Stimulated activated CD8-positive, alpha-beta memory T cell treated with anti-CD3 and anti-CD28 coated beads, Interleukin-15, amount 100 ng/mL, for 48 hours (primary cell): ENCODE data around the gene SLF1.

Source experiments
- DNase-seq, 2 donors: peaks; one replicate each; pipeline ENCODE4 v3.0.0-alpha.2; 2020; ENCODE audit warnings: low read depth in 2 of 2

SLF1 gene

DNA sequence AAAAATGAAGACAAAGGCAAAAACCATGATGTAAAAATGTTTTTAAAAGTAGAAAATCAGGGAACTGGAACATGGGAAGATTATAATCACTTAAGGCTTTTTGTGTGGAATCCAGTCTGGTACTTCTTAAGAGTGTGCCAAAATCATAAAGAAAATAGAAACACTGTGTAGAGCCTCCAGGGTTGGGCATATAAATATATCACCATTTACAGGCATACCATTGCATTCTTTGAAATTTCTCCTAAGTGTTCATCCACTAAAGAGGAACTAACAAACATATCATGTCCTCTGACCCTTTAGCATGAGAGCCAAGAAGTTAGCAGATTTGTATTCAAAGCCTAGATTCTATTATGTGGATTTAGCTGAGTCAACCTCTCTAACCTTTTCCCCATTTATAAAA, 93.3 kb downstream of the SLF1 start:
- no peak for DNase-seq

GRCh38 chr5:94715768-94716167, 97.3 kb downstream of the SLF1 start:
- DNase-seq = no peak

- no peak for DNase-seq
Observed at GRCh38 chr5:94725142-94725541, 106.7 kb downstream of the SLF1 start.

- DNase-seq = no peak
Observed at GRCh38 chr5:94731471-94731870, 113.0 kb downstream of the SLF1 start.

- DNase-seq = no peak
Observed at GRCh38 chr5:94736498-94736897, 118.0 kb downstream of the SLF1 start.

DNA sequence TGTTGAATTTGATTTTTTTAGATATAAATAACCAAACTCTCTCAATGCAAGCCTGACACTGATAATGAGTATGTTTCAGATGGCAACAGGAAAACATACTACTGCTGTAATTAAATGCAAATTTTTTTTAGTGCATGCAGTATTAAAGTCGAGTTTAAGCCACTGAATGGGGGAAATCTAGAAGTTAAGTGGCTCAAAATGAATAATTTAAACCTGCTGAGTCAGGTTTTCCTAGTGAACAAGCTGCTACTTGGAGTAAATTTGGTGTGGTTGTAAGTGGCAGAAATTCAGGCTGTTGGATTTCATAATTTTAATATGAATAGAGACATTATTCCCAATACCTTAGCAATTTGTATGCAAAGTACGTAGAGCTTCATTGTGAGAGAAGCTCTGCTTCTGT, 121.8 kb downstream of the SLF1 start:
- no peak for DNase-seq

DNA sequence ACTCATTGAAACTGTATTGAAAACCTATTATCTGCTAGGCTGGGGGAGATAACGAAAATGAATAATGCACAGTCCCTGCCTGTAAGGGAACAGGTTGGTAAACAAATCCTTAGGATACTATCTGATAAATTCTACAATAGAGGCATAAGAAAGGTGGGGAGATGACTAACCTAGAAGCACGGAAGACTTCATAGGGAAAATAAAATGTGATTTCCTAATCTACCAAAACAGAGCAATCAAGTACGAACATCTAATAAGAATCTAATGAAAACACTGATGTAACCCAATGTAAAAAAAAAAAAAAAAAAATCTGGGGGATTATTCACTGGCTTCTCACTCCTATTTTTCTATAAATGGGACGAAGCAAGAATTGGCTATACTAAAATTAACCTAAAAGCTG, 124.4 kb downstream of the SLF1 start:
- DNase-seq = no peak

DNA sequence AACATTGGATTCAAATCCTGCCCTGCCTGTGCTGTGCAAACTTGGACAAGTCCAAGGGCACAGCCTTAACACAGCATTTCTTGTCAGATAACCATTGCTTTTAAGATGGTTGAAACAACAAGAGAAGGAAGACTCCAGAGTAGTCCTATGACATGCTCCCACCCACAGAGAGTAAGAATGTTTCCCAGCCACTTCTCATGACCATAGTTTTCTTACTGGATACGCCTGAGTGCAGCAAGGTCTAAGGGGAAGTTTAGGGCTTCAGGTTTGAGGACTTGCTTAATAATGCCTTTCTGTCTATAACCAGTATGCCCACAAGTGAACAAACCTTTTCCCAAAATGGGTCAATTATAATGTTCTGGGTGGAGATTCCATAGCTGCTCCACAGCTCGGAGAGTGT, 126.4 kb downstream of the SLF1 start:
- DNase-seq = no peak

DNA sequence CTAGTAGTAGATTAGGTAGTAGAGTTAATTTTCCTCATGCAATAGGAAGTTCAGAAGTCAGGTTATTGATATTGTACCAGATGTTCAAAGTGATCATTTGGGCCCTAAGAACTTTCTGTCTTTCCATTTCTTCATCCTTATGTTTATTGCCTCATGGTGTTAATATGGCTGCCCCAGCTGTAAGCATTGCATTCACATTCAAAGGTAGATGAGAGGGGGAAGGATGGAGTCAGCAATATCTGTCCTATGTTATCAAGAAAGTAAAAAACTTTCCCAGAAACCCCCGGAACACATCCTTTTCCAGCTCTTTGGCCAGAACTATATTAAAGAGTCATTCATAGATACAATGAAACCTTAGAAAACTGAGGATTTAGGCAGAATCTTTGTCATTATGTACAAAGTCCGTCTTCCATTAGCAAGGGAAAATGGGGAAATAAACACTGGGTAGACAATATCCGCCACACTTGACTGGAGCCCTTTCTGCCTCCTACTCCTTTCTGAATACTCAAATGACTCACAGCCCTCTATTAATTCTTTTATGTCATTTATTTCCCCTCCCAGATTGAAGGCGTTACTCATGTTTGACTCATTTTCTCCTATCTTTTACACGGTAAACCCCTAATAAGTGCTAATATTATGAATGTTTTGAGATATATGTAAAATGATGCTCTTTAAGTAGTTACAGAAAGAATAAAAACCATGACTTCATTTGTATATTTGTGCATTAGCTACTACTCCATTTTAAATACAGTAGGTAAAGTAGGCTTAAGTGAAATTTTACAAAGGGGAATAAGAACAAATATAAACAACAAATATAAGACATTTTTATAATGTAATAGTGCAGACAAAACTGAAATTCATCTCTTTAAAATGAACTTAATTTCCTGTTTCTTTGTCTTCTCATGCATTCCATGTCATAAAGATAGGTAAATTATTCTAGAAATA, 127.6 kb downstream of the SLF1 start:
- DNase-seq = no peak

DNA sequence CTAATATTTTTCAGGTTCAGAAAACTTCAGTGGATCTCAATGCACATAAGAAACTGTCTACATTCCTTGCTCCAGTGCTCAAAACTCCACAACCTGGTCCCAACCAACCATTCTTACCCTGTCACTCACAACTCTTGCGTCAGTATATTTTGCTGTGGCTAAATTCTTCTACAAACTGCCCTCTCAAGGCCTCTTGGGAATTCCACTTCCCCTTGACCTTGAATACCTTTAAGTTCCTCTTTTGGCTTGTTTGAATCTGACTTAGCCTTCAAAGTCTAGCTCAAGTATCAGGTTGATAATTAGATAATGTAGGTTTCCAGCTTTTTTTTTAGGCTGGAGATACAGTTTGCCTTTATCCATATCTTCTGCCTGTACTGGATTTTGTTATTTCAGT, 128.3 kb downstream of the SLF1 start:
- no peak for DNase-seq
